H54 (cell line): Measurements from ENCODE around the gene PRELID3B.

Source experiments
- DNase-seq: peaks from one replicate; pipeline ENCODE4 v3.0.0; 2011; ENCODE audit warnings: low spot score, mixed read lengths; ENCODE audit not compliant: insufficient read length
- FAIRE-seq: peaks from 3 replicates; lab custom pipeline; 2011; peaks lifted over from hg19 to GRCh38; lab: Jason Lieb, UNC
- POLR2A ChIP-seq: IDR thresholded peaks from 2 replicates; pipeline ENCODE4 v1.6.1; 2011; ENCODE audit warnings: low read depth, mild to moderate bottlenecking, low read length

PRELID3B gene

GRCh38 chr20:58997141-58997770, 45.3 kb downstream of the PRELID3B start:
- no peak for TF ChIP-seq POLR2A
- DNase-seq (no peak), FAIRE-seq (no peak)

GRCh38 chr20:58996226-58996611, 46.4 kb downstream of the PRELID3B start:
- no peak for FAIRE-seq
- DNase-seq: no peak
- TF ChIP-seq POLR2A: no peak

DNA sequence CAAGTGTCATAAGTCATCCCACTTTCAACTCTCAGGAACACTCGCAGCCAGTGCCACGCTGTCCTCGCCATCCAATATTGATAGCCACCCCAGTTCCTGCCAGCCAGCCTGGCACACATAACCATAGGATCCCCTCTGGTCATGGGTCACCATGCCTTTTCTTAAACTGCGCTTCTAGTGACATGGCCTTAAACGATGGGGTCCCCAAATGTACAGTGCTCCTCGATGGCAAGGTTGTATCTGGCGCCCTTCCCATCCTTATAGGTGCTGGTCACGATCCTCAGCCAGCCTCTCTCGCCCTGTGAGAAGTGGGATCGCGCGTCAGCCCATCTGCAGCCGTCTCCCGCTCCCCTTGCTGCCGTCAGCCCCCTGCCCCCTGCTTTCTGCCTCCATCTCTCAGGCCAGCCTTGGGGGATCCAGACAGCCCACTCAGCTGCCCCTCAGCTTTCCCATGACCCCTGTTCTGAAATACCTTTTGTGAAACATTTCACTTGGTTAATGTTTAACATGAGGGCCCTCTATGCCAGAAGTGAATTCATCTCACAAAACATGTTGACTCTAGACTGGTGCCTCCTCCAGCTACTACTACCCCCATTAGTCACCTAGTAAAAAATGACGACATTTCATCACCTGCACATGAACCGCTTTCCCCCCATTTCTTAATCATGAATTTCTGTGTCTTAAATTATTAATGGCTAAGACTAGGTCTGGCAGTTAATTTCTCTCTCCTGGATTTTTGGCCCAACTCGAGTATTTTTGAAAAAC, 46.9 kb downstream of the PRELID3B start:
- FAIRE-seq: no peak
- no peak for DNase-seq
- TF ChIP-seq POLR2A: no peak

DNA sequence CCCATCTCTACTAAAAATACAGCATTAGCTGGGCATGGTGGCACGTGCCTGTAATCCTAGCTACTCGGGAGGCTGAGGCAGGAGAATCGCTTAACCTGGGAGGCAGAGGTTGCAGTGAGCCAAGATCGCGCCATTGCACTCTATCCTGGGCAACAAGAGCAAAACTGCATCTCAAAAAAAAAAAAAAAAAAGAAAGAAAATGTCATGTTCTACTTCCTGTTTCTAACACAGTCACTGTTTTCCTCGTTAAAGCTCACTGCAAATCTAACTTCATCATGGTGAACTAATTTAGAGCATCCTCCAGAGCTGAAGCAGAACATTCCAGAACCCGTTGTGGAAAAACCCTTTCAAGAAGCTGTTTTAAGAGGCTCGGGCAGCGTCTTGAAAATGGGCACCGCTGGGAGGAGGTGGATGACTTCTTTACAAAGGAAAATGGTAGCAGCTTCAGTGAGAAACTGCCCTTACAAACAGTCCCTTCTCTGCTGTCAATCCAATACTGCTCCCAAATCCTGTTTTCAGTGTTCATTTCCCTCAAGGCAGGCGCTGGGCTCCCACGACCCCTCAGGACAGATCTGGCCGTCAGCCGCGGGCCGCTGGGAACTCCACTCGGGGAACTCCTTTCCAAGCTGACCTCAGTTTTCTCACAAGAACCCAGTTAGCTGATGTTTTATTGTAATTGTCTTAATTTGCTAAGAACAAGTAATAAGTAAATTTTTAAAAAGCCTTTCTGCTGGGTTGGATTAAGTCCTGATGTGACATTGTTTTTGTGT, 48.0 kb downstream of the PRELID3B start:
- no peak for FAIRE-seq
- DNase-seq: no peak
- no peak for TF ChIP-seq POLR2A

DNA sequence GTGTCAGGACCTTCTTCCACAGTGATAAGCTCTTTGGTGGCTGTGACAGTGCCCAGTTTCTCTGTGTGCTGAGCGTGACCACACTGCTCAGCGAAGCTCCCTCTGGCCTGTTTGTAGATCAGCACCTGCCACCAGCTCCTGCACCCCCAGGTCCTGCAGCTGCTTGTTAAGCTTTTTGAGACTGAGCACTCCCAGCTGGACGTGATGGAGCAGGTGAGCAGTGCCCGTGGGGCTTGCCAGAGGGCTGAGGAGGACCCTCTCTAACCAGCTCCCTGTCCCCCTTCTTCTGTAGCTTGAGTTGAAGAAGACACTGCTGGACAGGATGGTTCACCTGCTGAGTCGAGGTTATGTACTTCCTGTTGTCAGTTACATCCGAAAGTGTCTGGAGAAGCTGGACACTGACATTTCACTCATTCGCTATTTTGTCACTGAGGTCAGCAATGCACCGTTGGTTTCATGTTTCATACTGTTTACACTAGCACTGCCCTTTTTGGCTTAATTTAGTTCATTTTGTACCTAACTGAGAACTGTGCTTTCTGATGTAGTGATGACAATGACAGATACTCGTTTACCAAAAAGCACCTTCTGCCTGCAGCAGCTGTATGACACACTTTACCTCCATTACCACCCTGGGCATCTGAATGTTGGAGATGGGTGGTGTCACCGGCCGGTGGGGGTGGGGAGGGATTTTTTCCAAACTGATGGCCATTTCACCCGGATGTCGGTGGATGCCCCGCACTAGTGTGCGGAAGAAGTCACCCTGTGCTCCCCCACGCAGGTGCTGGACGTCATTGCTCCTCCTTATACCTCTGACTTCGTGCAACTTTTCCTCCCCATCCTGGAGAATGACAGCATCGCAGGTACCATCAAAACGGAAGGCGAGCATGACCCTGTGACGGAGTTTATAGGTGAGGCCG, 49.0 kb downstream of the PRELID3B start:
- DNase-seq (no peak), FAIRE-seq (no peak)

GRCh38 chr20:58992911-58993310, 49.7 kb downstream of the PRELID3B start:
- TF ChIP-seq POLR2A: no peak
- DNase-seq (no peak), FAIRE-seq (no peak)

More for the DNA sequence above, 49.0 kb downstream of the PRELID3B start:
- TF ChIP-seq POLR2A: no peak

- no peak for TF ChIP-seq POLR2A
- FAIRE-seq: no peak
Measured at GRCh38 chr20:58991715-58992114, 50.9 kb downstream of the PRELID3B start.

DNA sequence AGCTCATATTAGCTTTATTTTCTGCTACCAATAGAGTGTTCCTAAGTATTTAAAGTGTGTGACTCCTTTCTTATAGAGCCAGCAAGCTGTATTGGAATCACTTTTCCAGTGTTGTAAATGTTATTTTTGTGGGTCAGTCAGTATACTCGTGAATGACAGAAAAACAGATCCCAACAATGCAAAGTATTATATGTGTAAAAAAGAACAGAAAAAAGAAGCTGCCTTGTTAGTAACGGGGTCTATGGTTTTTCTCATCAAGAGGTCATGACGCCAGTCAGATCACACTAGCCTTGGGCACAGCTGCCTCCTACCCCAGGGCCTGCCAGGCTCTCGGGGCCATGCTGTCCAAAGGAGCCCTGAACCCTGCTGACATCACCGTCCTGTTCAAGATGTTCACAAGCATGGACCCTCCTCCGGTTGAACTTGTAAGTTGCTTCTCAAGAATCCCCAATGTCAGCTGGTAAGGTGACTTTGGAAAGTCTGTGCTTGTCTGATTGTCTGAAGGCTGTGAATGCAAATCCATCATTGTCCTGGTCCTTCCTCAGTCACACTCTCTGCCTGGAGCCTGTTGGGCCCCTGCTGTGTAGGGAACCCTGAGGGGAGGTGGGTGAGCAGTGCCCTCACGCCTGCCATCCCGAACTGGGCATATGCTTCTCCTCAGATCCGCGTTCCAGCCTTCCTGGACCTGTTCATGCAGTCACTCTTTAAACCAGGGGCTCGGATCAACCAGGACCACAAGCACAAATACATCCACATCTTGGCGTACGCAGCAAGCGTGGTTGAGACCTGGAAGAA, 51.7 kb downstream of the PRELID3B start:
- no peak for FAIRE-seq
- DNase-seq: no peak
- TF ChIP-seq POLR2A: no peak

More at GRCh38 chr20:58991715-58992114, 50.9 kb downstream of the PRELID3B start:
- no peak for DNase-seq

DNA sequence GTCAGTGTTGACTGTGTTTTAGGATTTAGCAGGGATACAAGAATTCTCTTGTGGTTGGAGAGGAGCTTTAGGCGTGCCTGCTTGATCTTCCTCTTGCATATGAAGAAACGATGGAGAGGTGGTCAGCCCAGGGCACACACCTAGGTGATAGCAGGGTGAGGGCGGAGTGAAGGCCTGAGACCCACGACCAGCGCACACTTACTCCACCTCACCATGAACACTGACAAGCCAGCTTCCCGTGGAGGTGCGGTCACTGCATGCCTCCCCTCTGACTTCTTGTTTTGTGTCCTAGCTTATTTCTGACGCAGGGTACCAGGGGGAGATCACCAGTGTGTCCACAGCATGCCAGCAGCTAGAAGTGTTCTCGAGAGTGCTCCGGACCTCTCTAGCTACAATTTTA, 53.4 kb downstream of the PRELID3B start:
- DNase-seq: no peak
- no peak for FAIRE-seq
- TF ChIP-seq POLR2A: no peak

DNA sequence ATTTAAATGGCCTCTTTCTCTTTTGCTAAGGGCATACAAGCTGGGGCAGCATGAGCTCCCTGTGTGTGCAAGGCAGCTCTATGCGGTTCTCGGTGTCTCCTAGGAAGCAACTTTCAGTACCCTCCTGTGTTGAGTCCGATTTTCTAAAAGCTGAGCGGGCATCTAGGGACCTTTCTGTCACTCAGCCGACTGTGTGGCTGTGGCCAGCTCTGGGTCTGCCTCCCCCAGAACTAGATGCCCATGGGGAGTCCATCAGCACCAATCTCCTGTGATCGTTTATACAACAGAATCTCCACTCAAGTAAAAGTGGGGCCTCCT, 54.1 kb downstream of the PRELID3B start:
- FAIRE-seq: no peak

GRCh38 chr20:58987790-58988564, 54.6 kb downstream of the PRELID3B start:
- FAIRE-seq: no peak

More for the DNA sequence above, 54.1 kb downstream of the PRELID3B start:
- no peak for TF ChIP-seq POLR2A
- DNase-seq: no peak

GRCh38 chr20:58986968-58987517, 55.5 kb downstream of the PRELID3B start:
- DNase-seq: no peak
- FAIRE-seq: no peak
- TF ChIP-seq POLR2A: no peak

More at GRCh38 chr20:58987790-58988564, 54.6 kb downstream of the PRELID3B start:
- no peak for TF ChIP-seq POLR2A
- no peak for DNase-seq
